HepG2 (cell line): ENCODE results near the gene UBR7. TPM values are rescaled to one million over a fixed set of nuclear protein-coding genes. Genes with fewer than 3 reads are reported as not detected.

Experiments
- CREB1 ChIP-seq, 2 experiments: fragments of 450-650 bp in 1 of 2; IDR thresholded peaks; 2 replicates each; pipeline ENCODE4 v1.6.1; 2016 to 2017; ENCODE audit warnings: control low read depth in 1 of 2, mild to moderate bottlenecking in 1 of 2, missing compliant biosample characterization in 1 of 2, missing genetic modification characterization in 1 of 2
- ETV5 ChIP-seq: IDR thresholded peaks from 2 replicates; pipeline ENCODE4 v1.6.1; 2018; ENCODE audit warnings: missing biosample characterization, missing genetic modification reagents, inconsistent platforms, borderline replicate concordance
- JUN ChIP-seq: sonication (generic); formaldehyde crosslinking; IDR thresholded peaks from 2 replicates; pipeline ENCODE4 v1.4.0; 2020; ENCODE audit warnings: mild to moderate bottlenecking, missing genetic modification reagents
- KDM5B ChIP-seq: sonication (generic); formaldehyde crosslinking; IDR thresholded peaks from 2 replicates; pipeline ENCODE4 v1.4.0; 2020; ENCODE audit warnings: missing genetic modification reagents, mild to moderate bottlenecking, borderline replicate concordance
- NKX3-1 ChIP-seq: sonication (generic); formaldehyde crosslinking; IDR thresholded peaks from 2 replicates; pipeline ENCODE4 v1.5.0; 2020; ENCODE audit warnings: missing genetic modification reagents
- TCF7L2 ChIP-seq: IDR thresholded peaks from 2 replicates; pipeline ENCODE4 v1.6.1; 2011; ENCODE audit warnings: mild to moderate bottlenecking, low read depth, low read length, moderate library complexity
- ZNF556 ChIP-seq: sonication (generic); formaldehyde crosslinking; IDR thresholded peaks from 2 replicates; pipeline ENCODE4 v1.4.0; 2020; ENCODE audit warnings: mild to moderate bottlenecking, missing genetic modification reagents, borderline replicate concordance
- polyA plus RNA-seq, 8 experiments: library from polyadenylated mRNA; depleted of rRNA in 3 of 8; stranded (reverse) in 7 of 8; unstranded in 1 of 8; fragments of >200 nt; fragmentation: Illumina TruSeq in 4 of 8; extraction: Trizol in 4 of 8; gene quantifications; 2 replicates each; pipeline versions ENCODE4 v1.2.1 to v1.2.3, GENCODE V29; 2011 to 2016; ENCODE audit warnings: low read depth in 4 of 8, missing spikeins in 1 of 8, mixed read lengths in 1 of 8; ENCODE audit not compliant: insufficient read depth in 1 of 8
- total RNA-seq, 5 experiments: library from RNA; depleted of rRNA; stranded (reverse); fragments of >200 nt; fragmentation: Illumina TruSeq; extraction: Trizol; gene quantifications; 2 replicates each; pipeline ENCODE4 v1.2.3, GENCODE V29; 2016; ENCODE audit warnings: low read depth in 1 of 5
- TF ChIP-seq, protein P1 (sequence below): sonication (generic); formaldehyde crosslinking; IDR thresholded peaks from 2 replicates; pipeline ENCODE4 v1.9.0; 2021; ENCODE audit warnings: mild to moderate bottlenecking, missing genetic modification reagents
- TF ChIP-seq, protein P2 (sequence below): IDR thresholded peaks from 2 replicates; pipeline ENCODE4 v1.6.1; 2016; ENCODE audit warnings: missing compliant biosample characterization, missing genetic modification reagents, borderline replicate concordance
- TF ChIP-seq, protein P3 (sequence below): sonication (generic); formaldehyde crosslinking; IDR thresholded peaks from one replicate; pipeline ENCODE4 v1.5.1; 2020; ENCODE audit warnings: mild to moderate bottlenecking, missing genetic modification reagents; ENCODE audit errors: not compliant biosample characterization

The UBR7 gene
- total and polyA plus RNA-seq, 2 of the 13 experiments (the other 11 are each of a cell fraction or from before 2014, with no cell fraction given) = 11.0 to 19.7 TPM

DNA sequence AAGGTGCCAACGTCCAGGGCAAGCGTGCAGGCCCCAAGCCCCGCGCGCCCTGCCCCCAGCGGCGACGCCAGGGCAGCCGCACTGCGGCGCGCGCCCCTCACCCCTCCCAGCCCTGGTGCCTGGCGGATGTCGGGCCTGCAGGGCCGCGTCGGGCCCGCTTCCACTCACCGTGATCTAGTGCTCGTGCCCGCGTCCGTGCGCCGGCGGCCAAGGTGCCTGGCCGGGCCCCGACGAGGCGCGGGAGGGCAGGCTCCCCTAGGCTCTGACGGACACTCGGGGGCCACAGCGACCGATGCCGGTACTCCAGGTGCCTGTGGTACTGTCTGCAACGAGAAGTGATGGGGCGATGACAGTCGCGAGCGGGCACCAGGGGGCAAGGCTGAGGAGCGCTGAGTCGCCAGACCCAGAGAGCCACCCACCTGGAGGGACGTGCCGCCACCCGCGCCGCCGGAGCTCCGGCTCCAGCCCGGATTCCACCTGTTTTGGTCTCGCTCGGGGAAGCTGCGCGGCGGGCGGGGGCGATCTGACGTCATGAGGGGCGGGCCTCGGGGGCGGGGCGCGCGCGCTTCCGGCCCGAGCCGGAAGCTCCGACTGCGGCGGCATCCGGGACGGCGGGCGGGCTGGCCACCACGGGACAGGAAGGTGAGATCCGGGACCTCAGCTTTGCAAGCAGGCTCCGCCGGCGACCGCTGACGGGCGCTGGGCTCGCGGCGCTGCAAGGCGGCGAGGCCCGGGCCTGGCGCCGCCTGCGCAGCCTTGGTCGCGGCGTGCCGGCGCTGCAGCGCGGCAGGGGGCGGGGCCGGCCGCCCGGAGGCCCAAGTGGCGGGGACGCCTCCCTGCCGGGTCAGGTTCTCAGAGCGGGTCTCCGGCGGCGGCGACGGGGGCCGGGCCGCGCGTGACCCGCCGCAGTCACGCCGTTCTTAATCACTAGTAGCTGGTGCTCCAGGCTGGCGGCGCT, 22.4 kb upstream of the UBR7 start, which contains the start of the genes LYSET and MOAP1 (continued):
- TF ChIP-seq, protein P1, sequence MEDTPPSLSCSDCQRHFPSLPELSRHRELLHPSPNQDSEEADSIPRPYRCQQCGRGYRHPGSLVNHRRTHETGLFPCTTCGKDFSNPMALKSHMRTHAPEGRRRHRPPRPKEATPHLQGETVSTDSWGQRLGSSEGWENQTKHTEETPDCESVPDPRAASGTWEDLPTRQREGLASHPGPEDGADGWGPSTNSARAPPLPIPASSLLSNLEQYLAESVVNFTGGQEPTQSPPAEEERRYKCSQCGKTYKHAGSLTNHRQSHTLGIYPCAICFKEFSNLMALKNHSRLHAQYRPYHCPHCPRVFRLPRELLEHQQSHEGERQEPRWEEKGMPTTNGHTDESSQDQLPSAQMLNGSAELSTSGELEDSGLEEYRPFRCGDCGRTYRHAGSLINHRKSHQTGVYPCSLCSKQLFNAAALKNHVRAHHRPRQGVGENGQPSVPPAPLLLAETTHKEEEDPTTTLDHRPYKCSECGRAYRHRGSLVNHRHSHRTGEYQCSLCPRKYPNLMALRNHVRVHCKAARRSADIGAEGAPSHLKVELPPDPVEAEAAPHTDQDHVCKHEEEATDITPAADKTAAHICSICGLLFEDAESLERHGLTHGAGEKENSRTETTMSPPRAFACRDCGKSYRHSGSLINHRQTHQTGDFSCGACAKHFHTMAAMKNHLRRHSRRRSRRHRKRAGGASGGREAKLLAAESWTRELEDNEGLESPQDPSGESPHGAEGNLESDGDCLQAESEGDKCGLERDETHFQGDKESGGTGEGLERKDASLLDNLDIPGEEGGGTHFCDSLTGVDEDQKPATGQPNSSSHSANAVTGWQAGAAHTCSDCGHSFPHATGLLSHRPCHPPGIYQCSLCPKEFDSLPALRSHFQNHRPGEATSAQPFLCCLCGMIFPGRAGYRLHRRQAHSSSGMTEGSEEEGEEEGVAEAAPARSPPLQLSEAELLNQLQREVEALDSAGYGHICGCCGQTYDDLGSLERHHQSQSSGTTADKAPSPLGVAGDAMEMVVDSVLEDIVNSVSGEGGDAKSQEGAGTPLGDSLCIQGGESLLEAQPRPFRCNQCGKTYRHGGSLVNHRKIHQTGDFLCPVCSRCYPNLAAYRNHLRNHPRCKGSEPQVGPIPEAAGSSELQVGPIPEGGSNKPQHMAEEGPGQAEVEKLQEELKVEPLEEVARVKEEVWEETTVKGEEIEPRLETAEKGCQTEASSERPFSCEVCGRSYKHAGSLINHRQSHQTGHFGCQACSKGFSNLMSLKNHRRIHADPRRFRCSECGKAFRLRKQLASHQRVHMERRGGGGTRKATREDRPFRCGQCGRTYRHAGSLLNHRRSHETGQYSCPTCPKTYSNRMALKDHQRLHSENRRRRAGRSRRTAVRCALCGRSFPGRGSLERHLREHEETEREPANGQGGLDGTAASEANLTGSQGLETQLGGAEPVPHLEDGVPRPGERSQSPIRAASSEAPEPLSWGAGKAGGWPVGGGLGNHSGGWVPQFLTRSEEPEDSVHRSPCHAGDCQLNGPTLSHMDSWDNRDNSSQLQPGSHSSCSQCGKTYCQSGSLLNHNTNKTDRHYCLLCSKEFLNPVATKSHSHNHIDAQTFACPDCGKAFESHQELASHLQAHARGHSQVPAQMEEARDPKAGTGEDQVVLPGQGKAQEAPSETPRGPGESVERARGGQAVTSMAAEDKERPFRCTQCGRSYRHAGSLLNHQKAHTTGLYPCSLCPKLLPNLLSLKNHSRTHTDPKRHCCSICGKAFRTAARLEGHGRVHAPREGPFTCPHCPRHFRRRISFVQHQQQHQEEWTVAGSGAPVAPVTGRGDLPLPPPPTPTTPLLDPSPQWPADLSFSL (CRISPR knock-in tag) = no peak
- TF ChIP-seq ETV5 (CRISPR knock-in tag) (peak; percentile 63), ZNF556 (CRISPR knock-in tag) (peak; percentile 92), CREB1 (IDR thresholded peaks at IDR 0.05) (peak; percentile 92), CREB1 (CRISPR knock-in tag; IDR thresholded peaks at IDR 0.05) (no peak; the same call in 1 of the 2 replicates), JUN (peak; percentile 39; the same call in 1 of the 2 replicates), NKX3-1 (CRISPR knock-in tag) (peak; percentile 60; the same call in 1 of the 2 replicates), KDM5B (CRISPR knock-in tag) (peak; percentile 82), TCF7L2 (no peak)
- TF ChIP-seq, protein P2, sequence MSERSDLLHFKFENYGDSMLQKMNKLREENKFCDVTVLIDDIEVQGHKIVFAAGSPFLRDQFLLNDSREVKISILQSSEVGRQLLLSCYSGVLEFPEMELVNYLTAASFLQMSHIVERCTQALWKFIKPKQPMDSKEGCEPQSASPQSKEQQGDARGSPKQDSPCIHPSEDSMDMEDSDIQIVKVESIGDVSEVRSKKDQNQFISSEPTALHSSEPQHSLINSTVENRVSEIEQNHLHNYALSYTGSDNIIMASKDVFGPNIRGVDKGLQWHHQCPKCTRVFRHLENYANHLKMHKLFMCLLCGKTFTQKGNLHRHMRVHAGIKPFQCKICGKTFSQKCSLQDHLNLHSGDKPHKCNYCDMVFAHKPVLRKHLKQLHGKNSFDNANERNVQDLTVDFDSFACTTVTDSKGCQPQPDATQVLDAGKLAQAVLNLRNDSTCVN (CRISPR knock-in tag) = 0 out of 2 replicates have a peak, but pooled peaks have one; percentile 40
- TF ChIP-seq, protein P3, sequence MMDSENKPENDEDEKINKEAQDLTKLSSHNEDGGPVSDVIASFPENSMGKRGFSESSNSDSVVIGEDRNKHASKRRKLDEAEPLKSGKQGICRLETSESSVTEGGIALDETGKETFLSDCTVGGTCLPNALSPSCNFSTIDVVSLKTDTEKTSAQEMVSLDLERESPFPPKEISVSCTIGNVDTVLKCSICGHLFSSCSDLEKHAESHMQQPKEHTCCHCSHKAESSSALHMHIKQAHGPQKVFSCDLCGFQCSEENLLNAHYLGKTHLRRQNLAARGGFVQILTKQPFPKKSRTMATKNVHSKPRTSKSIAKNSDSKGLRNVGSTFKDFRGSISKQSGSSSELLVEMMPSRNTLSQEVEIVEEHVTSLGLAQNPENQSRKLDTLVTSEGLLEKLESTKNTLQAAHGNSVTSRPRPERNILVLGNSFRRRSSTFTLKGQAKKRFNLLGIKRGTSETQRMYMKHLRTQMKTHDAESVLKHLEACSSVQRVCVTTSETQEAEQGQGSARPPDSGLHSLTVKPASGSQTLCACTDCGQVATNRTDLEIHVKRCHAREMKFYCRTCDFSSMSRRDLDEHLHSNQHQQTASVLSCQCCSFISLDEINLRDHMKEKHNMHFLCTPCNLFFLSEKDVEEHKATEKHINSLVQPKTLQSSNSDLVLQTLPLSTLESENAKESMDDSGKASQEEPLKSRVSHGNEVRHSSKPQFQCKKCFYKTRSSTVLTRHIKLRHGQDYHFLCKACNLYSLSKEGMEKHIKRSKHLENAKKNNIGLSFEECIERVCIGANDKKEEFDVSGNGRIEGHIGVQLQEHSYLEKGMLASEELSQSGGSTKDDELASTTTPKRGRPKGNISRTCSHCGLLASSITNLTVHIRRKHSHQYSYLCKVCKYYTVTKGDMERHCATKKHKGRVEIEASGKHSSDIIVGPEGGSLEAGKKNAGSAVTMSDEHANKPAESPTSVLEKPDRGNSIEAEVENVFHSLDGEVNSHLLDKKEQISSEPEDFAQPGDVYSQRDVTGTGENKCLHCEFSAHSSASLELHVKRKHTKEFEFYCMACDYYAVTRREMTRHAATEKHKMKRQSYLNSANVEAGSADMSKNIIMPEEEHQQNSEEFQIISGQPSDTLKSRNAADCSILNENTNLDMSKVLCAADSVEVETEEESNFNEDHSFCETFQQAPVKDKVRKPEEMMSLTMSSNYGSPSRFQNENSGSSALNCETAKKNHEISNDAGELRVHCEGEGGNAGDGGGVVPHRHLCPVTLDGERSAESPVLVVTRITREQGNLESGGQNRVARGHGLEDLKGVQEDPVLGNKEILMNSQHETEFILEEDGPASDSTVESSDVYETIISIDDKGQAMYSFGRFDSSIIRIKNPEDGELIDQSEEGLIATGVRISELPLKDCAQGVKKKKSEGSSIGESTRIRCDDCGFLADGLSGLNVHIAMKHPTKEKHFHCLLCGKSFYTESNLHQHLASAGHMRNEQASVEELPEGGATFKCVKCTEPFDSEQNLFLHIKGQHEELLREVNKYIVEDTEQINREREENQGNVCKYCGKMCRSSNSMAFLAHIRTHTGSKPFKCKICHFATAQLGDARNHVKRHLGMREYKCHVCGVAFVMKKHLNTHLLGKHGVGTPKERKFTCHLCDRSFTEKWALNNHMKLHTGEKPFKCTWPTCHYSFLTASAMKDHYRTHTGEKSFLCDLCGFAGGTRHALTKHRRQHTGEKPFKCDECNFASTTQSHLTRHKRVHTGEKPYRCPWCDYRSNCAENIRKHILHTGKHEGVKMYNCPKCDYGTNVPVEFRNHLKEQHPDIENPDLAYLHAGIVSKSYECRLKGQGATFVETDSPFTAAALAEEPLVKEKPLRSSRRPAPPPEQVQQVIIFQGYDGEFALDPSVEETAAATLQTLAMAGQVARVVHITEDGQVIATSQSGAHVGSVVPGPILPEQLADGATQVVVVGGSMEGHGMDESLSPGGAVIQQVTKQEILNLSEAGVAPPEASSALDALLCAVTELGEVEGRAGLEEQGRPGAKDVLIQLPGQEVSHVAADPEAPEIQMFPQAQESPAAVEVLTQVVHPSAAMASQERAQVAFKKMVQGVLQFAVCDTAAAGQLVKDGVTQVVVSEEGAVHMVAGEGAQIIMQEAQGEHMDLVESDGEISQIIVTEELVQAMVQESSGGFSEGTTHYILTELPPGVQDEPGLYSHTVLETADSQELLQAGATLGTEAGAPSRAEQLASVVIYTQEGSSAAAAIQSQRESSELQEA (CRISPR knock-in tag) = peak; percentile 48
